OCI-M1 (cell line): ENCODE data around the gene DHRS7B.
"Not testable (repeated sequence)": the region's sequence is repeated elsewhere in the genome, so short reads cannot be mapped to it uniquely, and the experiment has no call there.

Source experiments
- DNase-seq: peaks from one replicate; lab custom pipeline; 2025; lab: John Stamatoyannopoulos, UW

DHRS7B gene

DNA sequence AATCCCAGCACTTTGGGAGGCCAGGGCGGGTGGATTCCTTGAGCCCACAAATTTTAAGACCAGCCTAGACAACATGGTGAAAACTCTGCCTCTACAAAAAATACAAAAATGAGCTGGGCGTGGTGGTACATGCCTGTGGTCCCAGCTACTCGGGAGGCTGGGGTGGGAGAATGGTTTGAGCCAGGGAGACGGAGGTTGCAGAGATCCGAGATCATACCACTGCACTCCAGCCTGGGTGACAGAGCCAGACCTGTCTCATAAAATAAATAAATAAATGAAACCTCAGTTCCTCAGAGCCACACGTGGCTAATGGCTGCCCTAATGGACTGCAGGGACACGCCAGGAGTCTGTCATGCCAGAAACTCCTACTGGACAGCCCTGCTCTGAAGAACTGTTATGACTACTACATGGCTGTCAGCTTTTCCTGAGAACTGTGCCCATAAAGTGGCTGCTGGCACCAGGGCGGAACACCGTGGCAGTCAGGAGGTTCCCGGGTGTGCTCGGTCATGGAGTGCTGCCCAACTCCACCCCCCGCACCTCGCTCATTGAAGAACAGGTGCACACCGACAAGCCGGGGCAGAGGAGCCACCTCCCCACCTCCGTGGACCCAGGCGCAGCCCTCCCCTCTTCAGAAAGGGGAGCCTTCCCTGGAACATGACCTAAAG is 82.9 kb downstream of the DHRS7B start:
- no peak for DNase-seq

DNA sequence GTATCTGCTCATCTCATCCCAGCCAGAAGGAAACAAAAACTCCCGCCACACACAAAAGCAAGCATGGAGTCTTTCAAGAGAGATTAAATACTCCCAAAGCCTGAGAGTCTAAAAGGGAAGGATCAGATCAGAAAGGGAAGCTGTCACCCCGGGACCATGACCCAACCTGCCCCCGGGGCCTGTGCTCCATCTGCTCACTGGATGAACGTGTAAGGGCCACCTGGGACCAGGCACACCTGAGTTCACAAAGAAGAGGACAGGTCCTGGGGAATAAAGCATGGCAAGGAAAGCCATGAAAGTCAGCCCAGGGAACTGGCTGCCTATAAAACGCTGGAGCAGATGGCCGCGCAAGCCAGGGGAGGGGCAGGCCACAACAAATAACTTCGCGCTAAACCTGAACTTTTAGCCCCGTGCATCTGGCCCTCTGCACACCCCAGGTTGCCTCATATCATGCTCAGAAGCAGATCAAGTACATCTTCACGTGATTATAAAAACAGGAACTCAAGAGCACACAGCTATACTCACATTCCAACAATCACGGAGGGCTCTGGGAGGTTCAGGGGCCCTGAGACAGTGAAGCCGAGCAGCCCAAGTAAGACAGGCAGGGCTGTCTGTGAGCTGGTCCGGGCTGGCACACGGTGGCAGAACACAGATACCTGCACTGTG is 83.8 kb downstream of the DHRS7B start:
- no peak for DNase-seq

DNA sequence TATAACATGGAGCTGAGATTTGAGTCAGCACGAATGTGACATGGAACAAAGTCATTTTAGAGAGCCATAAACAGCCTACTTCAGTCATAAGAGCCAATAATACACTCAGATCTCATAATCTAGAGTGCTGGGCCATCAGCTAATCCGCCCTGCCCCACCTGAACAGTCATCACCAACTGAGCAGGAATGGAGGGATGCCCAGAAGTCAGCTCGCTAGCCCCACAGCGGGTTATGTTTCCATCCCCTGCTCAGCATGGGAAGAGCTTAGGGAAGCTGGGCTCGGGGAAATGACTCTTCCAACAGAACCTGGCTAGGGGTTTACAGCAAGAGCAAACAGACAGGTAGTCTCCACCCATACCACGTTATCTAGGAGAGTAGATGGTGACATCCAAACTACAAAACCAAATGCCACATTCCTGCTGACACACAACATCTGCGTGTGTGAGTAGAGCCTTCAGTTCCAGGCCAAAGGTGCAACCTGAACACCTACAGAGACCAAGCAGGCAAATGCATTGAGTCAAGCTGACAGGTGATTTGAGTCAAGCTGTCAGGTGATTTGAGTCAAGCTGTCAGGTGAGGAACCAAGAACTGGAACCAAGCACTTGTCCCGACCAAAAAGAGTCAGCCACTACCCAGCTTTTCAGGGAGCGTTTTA is 85.2 kb downstream of the DHRS7B start:
- DNase-seq: no peak

DNA sequence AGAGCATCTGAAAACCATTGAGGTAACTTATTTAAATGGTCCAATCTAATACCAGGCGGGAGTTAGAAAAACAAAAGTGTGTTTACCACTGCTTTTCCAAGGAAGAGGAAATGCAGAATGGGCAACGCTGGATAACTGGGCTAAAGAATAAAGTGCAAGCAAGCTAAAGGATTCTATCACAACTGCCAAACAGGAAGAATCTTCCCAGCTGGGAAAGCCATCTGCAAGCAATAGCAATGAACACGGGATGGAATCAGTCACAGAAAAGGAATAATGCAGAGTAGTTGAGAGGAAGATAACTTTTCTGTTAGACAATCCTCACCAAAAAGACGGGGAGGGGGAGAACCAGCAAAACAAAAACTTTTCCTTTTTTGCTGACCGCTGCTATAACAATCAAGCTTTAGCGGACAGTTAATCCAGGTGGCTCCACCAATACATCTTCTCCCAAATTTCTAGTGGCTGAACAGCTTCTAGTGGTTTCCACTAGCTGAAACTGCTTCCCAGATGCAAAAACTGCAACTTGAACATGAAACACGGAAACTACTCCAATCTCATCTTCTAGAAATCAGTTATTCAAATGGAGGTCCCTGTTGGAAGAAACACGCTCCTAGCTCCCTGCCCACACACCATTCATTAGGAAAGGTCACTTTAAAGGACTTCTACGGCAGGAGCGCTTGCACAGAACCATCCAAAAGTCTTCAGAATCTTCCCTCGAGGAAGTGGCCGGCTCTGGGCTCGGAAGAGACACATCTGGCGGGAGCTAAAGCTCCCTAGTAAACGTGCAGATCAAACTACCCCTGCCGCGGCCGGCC is 86.3 kb downstream of the DHRS7B start:
- peak; percentile 49 for DNase-seq

DNA sequence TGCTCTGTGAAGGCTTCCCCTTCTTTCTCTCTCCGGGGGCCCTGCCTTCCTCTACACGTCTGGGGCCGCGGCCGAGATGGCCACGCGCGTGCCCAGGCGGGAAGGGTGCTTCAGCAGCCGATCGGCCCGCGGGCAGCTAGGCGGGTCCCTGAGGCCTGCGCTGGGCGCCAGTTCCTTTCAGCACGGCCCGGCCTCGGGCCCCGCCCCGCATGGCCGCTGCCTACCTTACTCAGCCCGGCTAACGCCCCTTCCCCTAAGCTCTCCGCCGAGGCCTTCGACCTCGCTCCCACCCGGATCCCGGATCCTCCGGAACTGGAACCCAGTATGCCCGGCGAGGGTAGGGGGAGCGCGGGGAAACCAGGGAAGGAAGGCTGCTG is 86.9 kb downstream of the DHRS7B start:
- DNase-seq: peak; percentile 64

DNA sequence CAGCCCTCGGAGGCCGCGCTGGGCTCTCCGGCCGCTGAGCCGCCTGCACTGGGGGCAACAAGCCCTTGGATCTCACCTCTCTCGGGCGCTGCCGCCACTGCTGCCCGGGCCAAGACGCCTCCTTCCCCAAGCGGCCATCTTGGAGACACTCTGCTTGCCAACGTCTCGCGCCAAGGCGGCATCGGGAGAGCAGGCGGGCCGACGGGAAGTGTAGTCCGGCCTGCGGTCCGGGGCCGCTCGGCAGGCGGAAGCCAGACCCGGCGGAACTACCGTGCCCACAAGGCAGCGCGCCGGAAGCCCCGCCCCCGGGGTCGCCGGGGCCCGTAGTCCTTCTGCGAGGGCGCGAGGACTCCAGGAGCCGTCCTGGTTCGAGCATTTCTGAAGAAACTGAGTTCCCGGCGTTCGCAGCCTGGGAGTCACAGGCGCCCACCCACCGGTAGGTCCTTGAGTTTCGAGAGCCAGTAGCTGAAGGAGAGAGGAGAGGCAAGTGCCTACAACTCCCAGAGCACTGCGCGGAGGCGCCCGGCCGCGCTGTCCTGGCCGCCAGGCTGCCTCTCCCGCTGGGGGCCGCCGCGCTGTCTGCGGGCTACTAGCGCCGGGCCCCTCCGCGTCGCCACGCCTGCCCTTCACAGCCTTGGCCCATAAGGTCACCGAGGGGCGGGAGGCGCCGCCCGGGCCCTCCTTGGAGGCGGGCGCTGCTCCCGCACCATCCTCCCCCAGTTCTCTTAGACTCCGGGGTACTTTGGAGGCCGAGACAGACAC is 87.4 kb downstream of the DHRS7B start, which contains the start of gene TMEM11:
Gene TMEM11 (minus strand): TSS at position 147 of the 762 bp plus-strand sequence. CDS start 9 bp downstream, at position 138.
- DNase-seq: peak; percentile 98

DNA sequence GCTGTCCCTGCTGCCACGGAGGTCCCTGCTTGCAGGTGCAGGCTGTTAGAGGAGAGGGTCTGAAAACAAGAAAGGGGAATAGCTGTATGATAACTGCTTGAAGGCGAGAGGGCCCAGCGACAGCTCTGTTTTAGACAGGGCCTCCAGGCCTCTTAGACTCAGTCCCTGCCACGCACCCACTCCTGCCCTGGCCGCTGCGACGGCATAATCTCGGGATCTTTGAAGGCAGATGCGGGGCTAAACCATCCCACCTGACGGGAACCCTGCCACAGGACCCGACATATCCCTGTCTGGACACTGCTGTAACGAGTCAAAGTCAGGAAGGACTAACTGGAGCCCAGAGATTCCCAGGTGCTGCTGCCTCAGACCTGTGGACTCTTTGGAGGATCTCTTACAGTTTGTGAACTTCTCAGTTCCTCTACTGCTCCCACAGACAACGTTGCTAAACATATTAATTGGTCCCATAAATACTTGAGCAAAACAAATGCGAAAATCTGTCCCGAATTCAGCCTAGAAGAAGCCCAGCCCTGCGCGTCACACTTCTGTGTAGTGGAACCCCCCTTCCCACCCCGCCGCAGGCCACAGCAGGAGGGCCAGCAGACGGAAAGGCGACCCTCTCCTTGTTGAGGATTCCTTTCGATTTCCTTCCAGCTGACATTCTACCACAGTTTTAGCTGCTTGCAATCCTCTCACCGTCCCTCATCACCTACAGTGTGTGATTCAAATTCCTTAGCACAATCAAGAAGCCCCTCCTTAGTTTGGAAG is 88.2 kb downstream of the DHRS7B start:
- DNase-seq: peak; percentile 71

DNA sequence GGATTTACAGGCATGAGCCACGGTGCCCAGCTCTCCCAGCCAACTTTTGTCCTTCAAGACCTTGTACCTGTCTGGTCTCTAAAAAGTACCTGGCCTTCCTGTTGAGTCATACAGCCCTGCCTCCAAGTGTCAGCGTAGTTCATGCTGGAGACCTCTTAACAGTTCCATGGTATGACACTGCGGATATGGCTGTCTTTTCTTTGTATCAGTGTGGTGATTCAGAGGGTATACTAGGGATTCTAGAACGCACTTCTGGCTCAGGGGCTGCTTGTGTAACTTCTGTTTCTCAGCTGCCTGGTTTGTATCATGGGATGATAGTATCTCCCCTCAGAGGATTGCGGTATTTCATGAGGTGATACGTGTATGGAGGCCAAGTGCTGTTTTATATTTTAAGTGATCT is 89.2 kb downstream of the DHRS7B start:
- DNase-seq: no peak

DNA sequence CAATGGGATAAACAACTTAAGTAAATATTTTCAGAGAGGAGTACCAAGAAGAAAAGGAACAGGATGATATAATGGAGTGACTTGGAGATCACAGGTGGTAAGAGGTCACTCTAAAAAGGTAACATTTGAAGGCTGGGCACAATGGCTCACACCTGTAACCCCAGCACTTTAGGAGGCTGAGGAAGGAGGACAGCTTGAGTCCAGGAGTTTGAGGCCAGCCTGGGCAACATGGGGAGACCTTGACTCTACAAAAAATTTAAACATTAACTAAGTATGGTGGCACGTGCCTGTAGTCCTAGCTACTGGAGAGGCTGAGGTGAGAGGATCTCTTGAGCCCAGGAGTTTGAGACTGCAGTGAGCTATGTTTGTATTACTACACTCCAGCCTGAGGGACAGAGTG is 90.6 kb downstream of the DHRS7B start:
- no peak for DNase-seq

DNA sequence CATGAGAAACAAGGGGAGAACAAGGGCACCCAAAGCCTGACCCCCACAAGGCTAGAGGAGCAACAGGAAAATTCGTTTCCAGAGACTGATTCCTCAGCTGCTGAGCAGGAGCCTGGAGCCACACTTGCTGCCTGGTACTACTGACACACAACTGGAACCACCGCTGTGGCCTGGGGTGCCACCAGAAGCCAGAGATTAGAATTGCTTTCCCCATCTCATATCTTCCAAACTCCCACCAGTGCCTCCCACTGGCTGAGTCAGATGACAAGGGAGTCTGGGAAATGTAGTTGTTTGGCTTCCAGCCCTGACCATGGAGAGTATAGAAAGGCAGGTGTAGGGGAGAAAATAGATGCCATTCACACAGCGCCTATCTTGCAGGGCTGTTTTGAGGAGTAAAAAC is 91.3 kb downstream of the DHRS7B start:
- peak; percentile 89 for DNase-seq

DNA sequence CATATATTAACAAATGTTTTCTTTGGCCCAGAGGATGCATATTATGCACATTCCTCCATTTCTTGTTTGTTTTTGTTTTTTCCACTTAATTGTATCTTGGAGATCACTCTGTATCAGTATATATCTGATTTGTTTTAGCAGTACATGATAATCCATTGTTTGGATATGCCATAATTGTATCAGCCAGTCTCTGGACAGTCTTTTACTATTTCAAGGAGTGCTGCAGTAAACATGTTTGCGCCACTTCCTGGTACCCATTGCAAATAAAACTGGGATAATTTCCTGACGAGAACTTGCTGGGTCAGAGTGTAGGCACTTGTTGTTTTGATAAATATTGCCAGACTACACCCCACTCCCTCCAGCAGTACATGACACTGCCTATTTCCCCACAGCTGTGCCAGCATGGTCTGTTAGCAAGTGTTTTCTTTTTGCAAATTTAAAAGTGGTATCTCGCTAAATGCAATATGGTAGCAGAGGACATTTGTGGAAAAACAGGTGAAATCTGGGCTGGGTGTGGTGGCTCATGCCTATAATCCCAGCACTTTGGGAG is 92.1 kb downstream of the DHRS7B start:
- no peak for DNase-seq

DNA sequence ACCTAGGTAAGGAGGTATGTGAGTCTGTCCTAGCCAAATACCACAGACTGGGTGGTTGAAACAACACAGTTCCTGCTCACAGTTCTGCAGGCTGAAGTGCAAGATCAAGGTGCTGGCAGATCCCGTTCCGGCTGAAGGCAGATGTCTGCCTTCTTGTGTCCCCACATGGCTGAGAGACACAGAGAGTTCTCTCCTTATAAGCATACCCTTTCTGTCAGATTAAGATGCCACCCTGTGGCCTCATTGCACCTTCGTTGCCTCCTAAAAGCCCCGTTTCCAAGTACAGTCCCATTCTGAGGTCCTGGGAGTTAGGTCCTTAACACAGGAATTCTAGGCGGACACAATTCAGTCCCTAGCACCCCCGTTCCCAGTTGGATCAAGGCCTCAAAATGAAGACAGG is 96.3 kb downstream of the DHRS7B start:
- no peak for DNase-seq

DNA sequence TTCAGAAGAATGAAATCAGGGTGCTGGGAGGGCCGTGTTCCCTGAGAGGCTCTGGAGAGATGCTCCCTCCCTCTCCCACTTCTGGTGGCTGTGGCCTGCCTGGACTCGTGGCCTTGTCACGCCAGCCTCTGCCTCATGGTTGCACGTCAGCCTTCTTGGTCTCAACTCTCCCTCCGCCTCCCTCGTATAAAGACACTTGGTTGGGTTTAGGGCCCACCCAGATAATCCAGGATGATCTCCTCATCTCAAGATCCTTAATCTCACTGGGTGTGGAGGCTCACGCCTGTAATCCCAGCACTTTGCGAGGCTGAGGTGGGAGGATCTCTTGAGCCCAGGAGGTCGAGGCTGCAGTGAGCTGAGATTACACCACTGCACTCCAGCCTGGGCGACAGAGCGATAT is 100.5 kb downstream of the DHRS7B start:
- DNase-seq: not testable (repeated sequence)

DNA sequence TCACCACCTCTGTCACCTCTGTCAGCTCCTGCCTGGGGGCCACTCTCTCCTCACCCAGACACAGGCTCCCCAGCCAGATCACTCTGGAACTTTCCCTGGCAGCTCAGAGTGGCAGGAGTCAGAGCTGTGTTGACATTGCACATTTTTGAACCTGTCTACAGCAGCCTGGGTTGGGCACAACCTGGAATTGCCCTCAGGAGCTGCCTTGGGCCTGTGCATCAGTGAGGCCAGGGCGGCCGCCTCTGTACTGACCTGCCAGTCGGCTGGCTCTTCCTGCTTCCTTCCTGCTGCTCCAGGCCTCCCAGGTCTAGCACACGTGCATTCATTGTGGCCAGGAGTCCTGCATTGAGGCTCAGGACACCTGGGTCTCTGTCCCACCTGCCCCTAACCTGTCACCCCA is 101.3 kb downstream of the DHRS7B start:
- no peak for DNase-seq

DNA sequence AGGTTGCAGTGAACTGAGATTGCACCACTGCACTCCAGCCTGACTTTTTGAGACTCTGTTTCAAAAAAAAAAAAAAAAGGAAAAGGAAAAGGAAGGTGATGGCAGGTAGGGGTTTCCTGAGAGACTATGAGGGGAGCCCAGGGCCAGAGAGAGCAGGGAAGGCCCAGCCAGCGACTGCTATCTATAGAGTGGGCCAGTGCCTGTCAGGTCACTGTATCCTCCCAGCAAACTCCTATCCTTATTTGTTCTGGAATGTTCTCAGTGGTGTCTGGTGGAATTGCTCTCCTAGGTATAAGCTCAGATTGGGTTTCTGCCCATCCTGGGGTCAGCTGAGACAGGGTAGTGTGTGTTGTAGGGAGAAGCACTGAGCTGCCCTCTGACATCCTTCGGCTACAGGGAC is 102.1 kb downstream of the DHRS7B start:
- DNase-seq: no peak

DNA sequence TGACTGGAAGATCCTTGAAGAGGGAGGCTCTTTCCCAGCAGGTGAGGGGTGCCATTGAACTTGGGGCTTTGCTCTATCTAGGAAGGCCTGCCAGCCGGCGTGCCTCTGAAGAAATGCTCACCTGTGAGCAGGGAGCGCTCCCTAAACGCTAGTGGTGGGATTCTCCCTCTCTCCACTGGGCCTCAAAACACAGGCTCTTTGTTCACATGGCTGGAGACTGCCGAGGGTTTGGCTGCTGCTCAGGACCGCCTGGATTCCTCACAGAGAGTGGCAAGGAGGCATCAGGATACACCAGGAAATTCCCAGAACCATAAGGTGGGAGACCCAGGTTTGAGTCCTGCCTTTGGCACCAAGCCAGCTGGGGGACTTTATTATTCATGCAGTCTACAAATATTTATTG is 104.8 kb downstream of the DHRS7B start:
- no peak for DNase-seq

DNA sequence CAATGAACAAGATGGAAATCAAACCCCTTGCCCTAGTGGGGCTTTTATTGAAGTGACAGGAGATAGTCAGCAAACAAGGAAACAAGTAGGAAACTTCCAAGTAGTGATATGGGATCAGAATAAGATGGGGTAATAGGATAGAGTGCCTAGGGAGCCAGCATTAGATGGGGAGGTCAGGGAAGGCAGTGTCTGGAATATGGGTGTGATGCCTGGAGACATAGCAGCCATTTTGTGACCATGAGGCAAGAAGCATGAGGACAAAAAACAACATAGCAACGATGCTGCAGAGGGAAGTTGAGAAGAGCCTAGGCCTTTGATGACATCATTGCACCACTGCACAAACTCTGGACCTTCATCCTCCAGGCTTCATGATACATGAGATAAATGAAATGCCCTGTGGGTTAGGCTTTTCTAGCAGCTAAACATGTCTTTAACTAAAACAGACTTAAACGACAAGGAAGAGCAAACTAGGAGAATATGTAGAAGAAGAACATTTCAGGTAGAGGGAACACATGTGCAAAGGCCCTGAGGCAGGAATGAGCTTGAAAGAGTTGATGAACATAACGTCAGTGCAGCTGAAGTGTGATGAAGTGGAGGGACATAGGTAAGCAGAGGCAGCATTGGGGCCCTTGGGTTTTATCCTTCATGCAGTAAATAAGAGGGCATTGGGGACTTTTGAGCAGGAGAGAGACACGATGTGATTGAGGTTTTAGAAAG is 105.4 kb downstream of the DHRS7B start:
- DNase-seq: no peak

DNA sequence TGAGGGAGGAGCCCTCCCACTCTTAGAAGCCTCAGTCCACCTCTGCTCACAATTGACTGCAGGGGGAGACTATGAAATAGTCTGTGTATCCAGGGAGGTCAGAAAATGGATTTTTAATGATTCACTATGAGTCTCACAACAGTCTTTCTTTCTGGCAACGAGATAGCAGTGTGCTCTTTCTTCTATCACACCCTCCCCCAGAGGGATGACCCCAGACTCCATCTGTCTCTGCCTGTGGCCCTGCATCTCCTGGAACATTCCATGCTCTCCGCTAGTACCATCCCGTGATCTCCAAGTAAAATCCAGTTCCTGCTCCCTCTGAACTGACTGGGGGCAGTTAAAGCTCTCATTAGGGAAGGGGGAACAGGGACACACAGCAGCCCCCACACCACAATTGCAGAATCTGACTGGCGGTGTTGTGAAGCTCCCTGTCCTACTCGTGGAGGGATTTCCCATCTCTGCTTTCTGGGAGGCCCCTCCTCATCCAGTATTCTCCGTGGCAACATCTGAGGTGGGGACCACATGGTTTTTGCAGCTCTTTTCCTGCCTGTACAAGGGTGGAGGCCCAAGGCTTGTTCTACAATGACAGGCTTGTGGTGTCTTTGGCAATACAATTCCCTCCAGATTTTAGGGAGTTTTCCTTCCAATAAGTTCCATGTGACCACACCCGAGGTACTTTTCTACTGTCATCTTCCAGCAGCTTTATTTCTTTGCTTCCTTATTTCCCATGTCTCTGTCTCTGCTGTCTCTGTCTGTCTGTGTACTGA is 107.0 kb downstream of the DHRS7B start:
- no peak for DNase-seq

DNA sequence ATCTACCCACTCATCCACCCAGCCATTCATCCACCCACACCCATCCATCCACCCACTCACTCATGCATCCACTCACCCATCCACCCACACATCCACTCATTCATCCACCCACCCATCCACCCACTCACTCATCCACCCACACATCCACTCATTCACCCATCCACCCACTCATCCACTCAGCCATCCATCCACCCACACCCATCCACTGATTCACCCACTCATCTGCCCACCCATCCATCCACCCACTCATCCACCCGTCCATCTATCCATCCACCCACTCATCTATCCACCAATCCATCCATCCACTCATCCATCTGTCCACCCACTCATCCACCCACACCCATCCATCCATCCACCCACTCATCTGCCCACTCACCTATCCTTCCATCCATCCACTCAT is 109.2 kb downstream of the DHRS7B start:
- DNase-seq: no peak
